Naive thymus-derived CD4-positive, alpha-beta T cell (primary cell): ENCODE data around the gene ADORA2B. TPM values are rescaled to one million over a fixed set of nuclear protein-coding genes. Genes with fewer than 3 reads are reported as not detected.
"Not testable (repeated sequence)": the region's sequence is repeated elsewhere in the genome, so short reads cannot be mapped to it uniquely, and the experiment has no call there.

ENCODE experiments used
- ATAC-seq: fragments of 150-1000 bp; cut with Tn5 transposase; 2 replicates; pipeline ENCODE4 v1.10.0; 2021; ENCODE audit warnings: mild to moderate bottlenecking, moderate library complexity
- CTCF ChIA-PET: fragments of 350-600 bp; sonication (Branson Sonifier 250); formaldehyde crosslinking; loops from one replicate; lab custom pipeline; 2021; ENCODE audit warnings: antibody characterized with exemption; lab: Charles Lee
- POLR2A ChIA-PET: fragments of 350-600 bp; sonication (Branson Sonifier 250); formaldehyde crosslinking; loops from one replicate; lab custom pipeline; 2021; ENCODE audit warnings: antibody characterized with exemption, inconsistent platforms; lab: Charles Lee
- DNase-seq, 9 donors: peaks; one replicate each; pipeline versions ENCODE4 v3.0.0 to v3.0.0-alpha.2; 2020 to 2022; ENCODE audit warnings: mixed read lengths in 1 of 9
- H3K27ac ChIP-seq: one replicate; pipeline ENCODE4 v1.7.0; 2013; ENCODE audit warnings: mild to moderate bottlenecking, low read depth, low read length, moderate library complexity
- H3K27me3 ChIP-seq, 2 donors: one replicate each; pipeline ENCODE4 v1.7.0; 2013; ENCODE audit warnings: low read length in 2 of 2, mild to moderate bottlenecking in 2 of 2, moderate library complexity in 2 of 2; ENCODE audit not compliant: control insufficient read depth in 2 of 2, insufficient read depth in 2 of 2
- H3K36me3 ChIP-seq, 3 experiments: 1 replicate in 2 of 3; 2 replicates in 1 of 3; pipeline ENCODE4 v1.7.0; 2013; ENCODE audit warnings: low read length in 3 of 3, mild to moderate bottlenecking in 3 of 3, moderate library complexity in 1 of 3; ENCODE audit not compliant: insufficient read depth in 3 of 3, control insufficient read depth in 2 of 3
- H3K4me1 ChIP-seq, 2 donors: one replicate each; pipeline ENCODE4 v1.7.0; 2013; ENCODE audit warnings: low read length in 2 of 2, mild to moderate bottlenecking in 2 of 2, moderate library complexity in 1 of 2; ENCODE audit not compliant: control insufficient read depth in 2 of 2, insufficient read depth in 2 of 2
- H3K4me3 ChIP-seq: 2 replicates; pipeline ENCODE4 v1.7.0; 2013; ENCODE audit warnings: mild to moderate bottlenecking, low read length
- H3K9me3 ChIP-seq, 3 experiments: 1 replicate in 2 of 3; 2 replicates in 1 of 3; pipeline ENCODE4 v1.7.0; 2013; ENCODE audit warnings: low read length in 3 of 3; ENCODE audit not compliant: control insufficient read depth in 2 of 3
- H3K27ac Mint-ChIP-seq, 9 donors: one replicate each; pipeline ENCODE4 v1.8.0; 2020 to 2022; ENCODE audit warnings: mixed read lengths in 9 of 9, mild to moderate bottlenecking in 8 of 9, moderate library complexity in 5 of 9, inconsistent platforms in 2 of 9
- H3K27me3 Mint-ChIP-seq, 5 donors: one replicate each; pipeline ENCODE4 v1.8.0; 2021 to 2022; ENCODE audit warnings: mixed read lengths in 5 of 5, mild to moderate bottlenecking in 1 of 5
- H3K36me3 Mint-ChIP-seq, 5 donors: one replicate each; pipeline ENCODE4 v1.8.0; 2020 to 2022; ENCODE audit warnings: mixed read lengths in 5 of 5, mild to moderate bottlenecking in 3 of 5, inconsistent platforms in 1 of 5
- H3K4me1 Mint-ChIP-seq, 7 donors: one replicate each; pipeline ENCODE4 v1.8.0; 2020 to 2022; ENCODE audit warnings: mixed read lengths in 7 of 7, mild to moderate bottlenecking in 3 of 7, inconsistent platforms in 1 of 7
- H3K4me3 Mint-ChIP-seq, 10 donors: one replicate each; pipeline ENCODE4 v1.8.0; 2020 to 2022; ENCODE audit warnings: mild to moderate bottlenecking in 10 of 10, mixed read lengths in 10 of 10, moderate library complexity in 6 of 10, inconsistent platforms in 2 of 10
- H3K9me3 Mint-ChIP-seq, 11 donors: one replicate each; pipeline ENCODE4 v1.8.0; 2020 to 2022; ENCODE audit warnings: mixed read lengths in 11 of 11, mild to moderate bottlenecking in 4 of 11, inconsistent platforms in 1 of 11, moderate library complexity in 1 of 11
- intact Hi-C, 2 donors: fragments of 100-400 bp; cut with micrococcal nuclease; formaldehyde crosslinking; loops; one replicate each; pipeline ENCODE4 v1.15.1; 2023
- polyA plus RNA-seq, 2 donors: library from polyadenylated mRNA; unstranded; fragments of 300-500 nt; fragmentation: Illumina TruSeq; gene quantifications; one replicate each; pipeline ENCODE4 v1.2.3, GENCODE V29; 2021
- total RNA-seq, 6 experiments: library from RNA in 5 of 6; stranded (reverse) in 5 of 6; gene quantifications; 1 replicate in 5 of 6; 2 replicates in 1 of 6; pipeline ENCODE4 v1.2.3 and lab custom pipeline; 2021 to 2026

Gene ADORA2B
- total and polyA plus RNA-seq, 7 experiments from 2014 or later, result 0.50 to 2.6 (median 1.6) TPM; not detected in 2

- peak overlapping the region in 2 of 9 donors; percentile 14 to 58 for H3K27ac Mint-ChIP-seq
- intact Hi-C loops, result no loop called here
These were observed 28.1 kb downstream of the ADORA2B start for GRCh38 chr17:15973016-15973415.

GRCh38 chr17:15973834-15974233 is 28.9 kb downstream of the ADORA2B start:
- H3K9me3 ChIP-seq, result no peaks in the 10 kb centered on the region
- ChIA-PET POLR2A (no interaction called here), CTCF (no interaction called here)
- H3K27ac Mint-ChIP-seq, result peak overlapping the region in 1 of 9 donors; percentile 58
- no peaks in the 10 kb centered on the region for H3K4me1 ChIP-seq
- H3K36me3 ChIP-seq, result peaks cover 0 to 23% (median 4%) of the 10 kb centered on the region in 3 experiments
- no peaks in the 10 kb centered on the region for H3K27me3 ChIP-seq
- intact Hi-C loops, result no loop called here
- DNase-seq, result no peak
- peaks cover 0 to 12% (median 0%) of the 10 kb centered on the region in 7 donors for H3K4me1 Mint-ChIP-seq
- H3K27me3 Mint-ChIP-seq, result peaks cover 0 to 11% (median 5%) of the 10 kb centered on the region in 5 donors
- ATAC-seq, result no peak
- no peak overlapping the region for H3K4me3 Mint-ChIP-seq
- no peak overlapping the region for H3K27ac ChIP-seq
- H3K4me3 ChIP-seq, result no peak overlapping the region
- peaks cover 4 to 25% (median 5%) of the 10 kb centered on the region in 5 donors for H3K36me3 Mint-ChIP-seq
- no peaks in the 10 kb centered on the region for H3K9me3 Mint-ChIP-seq

More at GRCh38 chr17:15973016-15973415, 28.1 kb downstream of the ADORA2B start:
- ATAC-seq, result no peak
- H3K9me3 ChIP-seq, result no peaks in the 10 kb centered on the region
- peaks cover 0 to 13% (median 5%) of the 10 kb centered on the region in 5 donors for H3K27me3 Mint-ChIP-seq
- peaks cover 0 to 10% (median under 1%) of the 10 kb centered on the region in 7 donors for H3K4me1 Mint-ChIP-seq
- H3K4me3 Mint-ChIP-seq, result no peak overlapping the region
- peaks cover 2 to 24% (median 4%) of the 10 kb centered on the region in 5 donors for H3K36me3 Mint-ChIP-seq
- ChIA-PET POLR2A (no interaction called here), CTCF (no interaction called here)
- no peak for DNase-seq
- no peak overlapping the region for H3K27ac ChIP-seq
- no peak overlapping the region for H3K4me3 ChIP-seq
- no peaks in the 10 kb centered on the region for H3K4me1 ChIP-seq
- H3K27me3 ChIP-seq, result no peaks in the 10 kb centered on the region
- H3K9me3 Mint-ChIP-seq, result no peaks in the 10 kb centered on the region
- H3K36me3 ChIP-seq, result peaks cover 0 to 17% (median 3%) of the 10 kb centered on the region in 3 experiments

DNA sequence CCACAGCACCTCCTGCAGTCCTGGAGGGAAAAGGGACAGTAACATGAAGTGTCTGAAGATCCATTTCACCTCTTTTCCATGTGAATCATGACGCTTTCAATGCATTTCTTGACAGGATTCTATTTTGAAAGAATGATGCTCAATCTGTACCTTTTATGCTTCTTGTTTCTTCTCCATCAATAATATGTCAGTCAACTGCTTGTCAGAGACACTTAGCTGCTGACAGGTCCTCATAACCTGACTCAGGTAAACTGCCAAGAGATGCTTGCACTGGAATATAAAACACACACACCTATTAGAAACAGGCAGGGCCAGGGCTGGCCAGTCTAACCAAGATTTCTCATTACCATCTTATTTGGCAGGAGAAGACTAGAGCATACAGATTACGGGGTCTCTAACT is 33.0 kb downstream of the ADORA2B start:
- H3K36me3 ChIP-seq, result peaks cover 4 to 47% (median 10%) of the 10 kb centered on the region in 3 experiments
- peak overlapping the region in 1 of 9 donors; percentile 34 for H3K27ac Mint-ChIP-seq
- intact Hi-C loops, result no loop called here
- H3K4me3 ChIP-seq, result no peak overlapping the region
- CTCF ChIA-PET, result no interaction called here
- no peak overlapping the region for H3K27ac ChIP-seq
- H3K36me3 Mint-ChIP-seq, result peaks cover 16 to 49% (median 26%) of the 10 kb centered on the region in 5 donors
- H3K4me3 Mint-ChIP-seq, result no peak overlapping the region
- DNase-seq, result no peak
- no peaks in the 10 kb centered on the region for H3K9me3 ChIP-seq
- H3K4me1 ChIP-seq, result no peaks in the 10 kb centered on the region
- POLR2A ChIA-PET, result interaction anchor here (0.6 kb wide), 1 partner anchor 36 kb away, joined by 4 read pairs; no protein-coding TSS in a partner anchor
- H3K4me1 Mint-ChIP-seq, result peaks cover 4 to 20% (median 9%) of the 10 kb centered on the region in 7 donors
- no peak for ATAC-seq
- no peaks in the 10 kb centered on the region for H3K27me3 ChIP-seq
- H3K27me3 Mint-ChIP-seq, result peaks cover 0 to 2% (median 0%) of the 10 kb centered on the region in 5 donors
- H3K9me3 Mint-ChIP-seq, result no peaks in the 10 kb centered on the region

GRCh38 chr17:15978606-15979005 is 33.7 kb downstream of the ADORA2B start:
- Mint-ChIP-seq H3K27me3 (peaks cover 0 to 2% (median 0%) of the 10 kb centered on the region in 5 donors), H3K9me3 (no peaks in the 10 kb centered on the region), H3K27ac (no peak overlapping the region), H3K36me3 (peaks cover 16 to 49% (median 26%) of the 10 kb centered on the region in 5 donors), H3K4me3 (no peak overlapping the region), H3K4me1 (peaks cover 4 to 20% (median 9%) of the 10 kb centered on the region in 7 donors)
- ChIA-PET POLR2A (no interaction called here), CTCF (no interaction called here)
- H3K4me3 ChIP-seq, result no peak overlapping the region
- no peaks in the 10 kb centered on the region for H3K27me3 ChIP-seq
- H3K27ac ChIP-seq, result no peak overlapping the region
- DNase-seq (no peak), ATAC-seq (no peak)
- no peaks in the 10 kb centered on the region for H3K4me1 ChIP-seq
- H3K9me3 ChIP-seq, result no peaks in the 10 kb centered on the region
- peaks cover 4 to 52% (median 10%) of the 10 kb centered on the region in 3 experiments for H3K36me3 ChIP-seq
- intact Hi-C loops, result no loop called here

DNA sequence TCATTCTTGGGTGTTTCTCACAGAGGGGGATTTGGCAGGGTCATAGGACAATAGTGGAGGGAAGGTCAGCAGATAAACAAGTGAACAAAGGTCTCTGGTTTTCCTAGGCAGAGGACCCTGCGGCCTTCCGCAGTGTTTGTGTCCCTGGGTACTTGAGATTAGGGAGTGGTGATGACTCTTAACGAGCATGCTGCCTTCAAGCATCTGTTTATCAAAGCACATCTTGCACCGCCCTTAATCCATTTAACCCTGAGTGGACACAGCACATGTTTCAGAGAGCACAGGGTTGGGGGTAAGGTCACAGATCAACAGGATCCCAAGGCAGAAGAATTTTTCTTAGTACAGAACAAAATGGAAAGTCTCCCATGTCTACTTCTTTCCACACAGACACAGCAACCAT is 34.1 kb downstream of the ADORA2B start:
- POLR2A ChIA-PET, intact Hi-C loops, H3K4me3 ChIP-seq, H3K27me3 ChIP-seq, H3K27ac Mint-ChIP-seq, H3K4me3 Mint-ChIP-seq, H3K9me3 ChIP-seq, CTCF ChIA-PET, DNase-seq, H3K9me3 Mint-ChIP-seq, H3K27ac ChIP-seq, ATAC-seq, H3K27me3 Mint-ChIP-seq, H3K4me1 ChIP-seq: not testable (repeated sequence)
- H3K36me3 ChIP-seq, result peaks cover 4 to 56% (median 10%) of the 10 kb centered on the region in 3 experiments
- Mint-ChIP-seq H3K4me1 (peaks cover 4 to 20% (median 9%) of the 10 kb centered on the region in 7 donors), H3K36me3 (peaks cover 19 to 53% (median 28%) of the 10 kb centered on the region in 5 donors)

DNA sequence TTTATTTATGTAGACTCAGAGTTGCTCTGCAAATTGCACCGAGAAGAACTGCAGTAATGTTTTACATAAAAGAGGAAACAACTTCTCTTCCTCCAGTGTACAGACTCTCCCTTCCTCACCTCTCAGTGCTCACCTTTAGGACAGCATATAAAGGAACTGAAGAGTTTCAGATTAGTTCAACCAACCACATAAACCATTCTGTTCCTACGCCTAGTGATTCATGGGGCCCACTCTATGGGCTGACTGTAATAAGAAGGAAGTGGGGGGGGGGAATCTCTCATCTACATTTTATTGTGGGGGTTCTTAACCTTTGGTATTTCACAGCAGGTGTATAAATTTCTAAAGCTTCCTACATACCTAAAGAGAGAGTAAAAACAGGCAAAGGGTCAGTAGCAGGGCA is 36.3 kb downstream of the ADORA2B start:
- Histone ChIP-seq H3K27me3 (no peaks in the 10 kb centered on the region), H3K36me3 (peaks cover 10 to 70% (median 14%) of the 10 kb centered on the region in 3 experiments), H3K4me1 (no peaks in the 10 kb centered on the region), H3K9me3 (no peaks in the 10 kb centered on the region), H3K4me3 (no peak overlapping the region), H3K27ac (no peak overlapping the region)
- no peaks in the 10 kb centered on the region for H3K27me3 Mint-ChIP-seq
- ATAC-seq (peak; percentile 26), DNase-seq (no peak)
- no peak overlapping the region for H3K4me3 Mint-ChIP-seq
- peaks cover 4 to 20% (median 9%) of the 10 kb centered on the region in 7 donors for H3K4me1 Mint-ChIP-seq
- CTCF ChIA-PET, result interaction anchor here (0.7 kb wide), 1 partner anchor 16 kb away, joined by 4 read pairs; no protein-coding TSS in a partner anchor
- H3K9me3 Mint-ChIP-seq, result no peaks in the 10 kb centered on the region
- peak overlapping the region in 5 of 9 donors; percentile 5 to 76 (median 53) for H3K27ac Mint-ChIP-seq
- intact Hi-C loops, result no loop called here
- POLR2A ChIA-PET, result no interaction called here
- H3K36me3 Mint-ChIP-seq, result peaks cover 19 to 49% (median 28%) of the 10 kb centered on the region in 5 donors
